Measurements from ENCODE around the gene CHRNA10.

Gene CHRNA10, protein sequence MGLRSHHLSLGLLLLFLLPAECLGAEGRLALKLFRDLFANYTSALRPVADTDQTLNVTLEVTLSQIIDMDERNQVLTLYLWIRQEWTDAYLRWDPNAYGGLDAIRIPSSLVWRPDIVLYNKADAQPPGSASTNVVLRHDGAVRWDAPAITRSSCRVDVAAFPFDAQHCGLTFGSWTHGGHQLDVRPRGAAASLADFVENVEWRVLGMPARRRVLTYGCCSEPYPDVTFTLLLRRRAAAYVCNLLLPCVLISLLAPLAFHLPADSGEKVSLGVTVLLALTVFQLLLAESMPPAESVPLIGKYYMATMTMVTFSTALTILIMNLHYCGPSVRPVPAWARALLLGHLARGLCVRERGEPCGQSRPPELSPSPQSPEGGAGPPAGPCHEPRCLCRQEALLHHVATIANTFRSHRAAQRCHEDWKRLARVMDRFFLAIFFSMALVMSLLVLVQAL

DNA sequence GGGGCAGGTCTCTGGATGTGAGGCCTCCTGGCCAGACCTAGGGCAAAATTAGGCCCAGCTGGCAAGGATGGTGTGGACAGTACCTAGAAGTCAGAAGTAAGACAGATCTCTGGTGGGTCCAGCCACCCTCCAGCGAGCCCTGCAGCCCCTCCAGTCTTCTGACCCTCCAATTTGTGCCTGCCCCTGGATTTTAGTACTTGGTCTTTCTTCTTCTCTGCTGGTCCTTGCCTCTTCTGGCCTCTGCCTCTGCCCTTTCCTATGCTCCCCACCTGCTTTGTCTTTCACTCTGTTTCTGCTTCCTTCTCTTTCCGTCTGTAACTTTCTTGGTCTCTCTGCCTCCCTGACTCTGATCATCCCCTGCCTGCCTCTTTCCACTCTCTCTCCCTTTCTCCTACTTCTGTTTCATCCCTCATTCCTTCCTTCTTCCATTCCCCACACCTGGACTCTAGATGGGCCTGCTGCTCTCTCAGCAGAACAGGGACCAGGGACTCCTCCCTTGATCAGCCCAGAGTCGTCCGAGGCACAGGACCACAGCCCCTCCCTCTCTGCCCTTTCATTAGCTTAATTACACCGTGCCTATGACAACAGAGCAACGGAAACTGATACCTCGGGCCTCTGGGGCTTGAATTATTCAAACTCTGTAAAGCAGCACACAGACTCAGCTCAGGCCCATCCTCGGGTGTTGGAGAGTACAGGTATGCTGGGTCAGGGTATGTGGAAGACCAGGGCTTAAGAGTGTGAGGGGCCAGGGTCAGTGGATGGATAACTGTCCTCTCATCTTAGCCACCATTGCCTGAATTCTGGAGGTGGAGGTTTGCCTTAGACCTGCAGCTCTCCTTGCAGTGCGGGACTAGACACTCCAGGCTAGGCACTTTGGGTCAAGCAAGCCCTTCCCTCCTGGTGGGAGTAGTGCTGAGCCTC is at the start of gene CHRNA10:
Gene CHRNA10, minus strand, starts transcription at position 51 of the 921 bp plus-strand sequence. CDS start 72 bp downstream, outside the sequence.
- TF ChIP-seq GATA2 (IDR thresholded peaks at IDR 0.05; ENCODE audit: low read depth, low read length) = no peak
- TF ChIP-seq GATA3 (IDR thresholded peaks at IDR 0.05; ENCODE audit: low read depth, low read length) = no peak

- TF ChIP-seq GATA2 (IDR thresholded peaks at IDR 0.05; ENCODE audit: low read depth, low read length) (no peak), GATA3 (IDR thresholded peaks at IDR 0.05; ENCODE audit: low read depth, low read length) (no peak)
These were observed 41.1 kb upstream of the CHRNA10 start for GRCh38 chr11:3712274-3712673.

GRCh38 chr11:3710485-3711259 is 39.5 kb upstream of the CHRNA10 start:
- TF ChIP-seq GATA2 (IDR thresholded peaks at IDR 0.05; ENCODE audit: low read depth, low read length) = no peak
- TF ChIP-seq GATA3 (IDR thresholded peaks at IDR 0.05; ENCODE audit: low read depth, low read length) = no peak

- no peak for TF ChIP-seq GATA3 (IDR thresholded peaks at IDR 0.05; ENCODE audit: low read depth, low read length)
These were observed 38.8 kb upstream of the CHRNA10 start for GRCh38 chr11:3709977-3710376.

DNA sequence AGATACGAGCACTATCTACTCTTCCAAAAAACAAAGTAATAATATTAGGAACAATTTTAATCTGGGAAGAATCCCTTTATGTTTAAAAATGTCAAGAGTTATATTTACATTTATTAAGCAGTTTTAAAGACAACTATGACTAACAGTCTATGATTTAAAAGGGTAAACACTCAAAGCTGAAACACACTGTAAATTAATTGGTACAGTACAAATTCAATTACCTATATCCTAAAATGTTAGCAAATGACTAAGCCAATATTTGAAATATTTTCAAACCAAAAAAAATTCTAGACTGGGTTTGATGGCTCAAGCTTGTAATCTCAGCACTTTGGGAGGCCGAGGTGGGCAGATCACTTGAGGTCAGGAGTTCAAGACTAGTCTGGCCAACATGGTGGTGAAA is 36.0 kb upstream of the CHRNA10 start:
- TF ChIP-seq GATA3 (IDR thresholded peaks at IDR 0.05; ENCODE audit: low read depth, low read length) (no peak), GATA2 (IDR thresholded peaks at IDR 0.05; ENCODE audit: low read depth, low read length) (no peak)

GRCh38 chr11:3703383-3703782 is 32.2 kb upstream of the CHRNA10 start:
- no peak for TF ChIP-seq GATA2 (IDR thresholded peaks at IDR 0.05; ENCODE audit: low read depth, low read length)
- no peak for TF ChIP-seq GATA3 (IDR thresholded peaks at IDR 0.05; ENCODE audit: low read depth, low read length)

- TF ChIP-seq GATA3 (IDR thresholded peaks at IDR 0.05; ENCODE audit: low read depth, low read length) (no peak), GATA2 (IDR thresholded peaks at IDR 0.05; ENCODE audit: low read depth, low read length) (no peak)
These were observed 29.7 kb upstream of the CHRNA10 start for GRCh38 chr11:3700910-3701309.

DNA sequence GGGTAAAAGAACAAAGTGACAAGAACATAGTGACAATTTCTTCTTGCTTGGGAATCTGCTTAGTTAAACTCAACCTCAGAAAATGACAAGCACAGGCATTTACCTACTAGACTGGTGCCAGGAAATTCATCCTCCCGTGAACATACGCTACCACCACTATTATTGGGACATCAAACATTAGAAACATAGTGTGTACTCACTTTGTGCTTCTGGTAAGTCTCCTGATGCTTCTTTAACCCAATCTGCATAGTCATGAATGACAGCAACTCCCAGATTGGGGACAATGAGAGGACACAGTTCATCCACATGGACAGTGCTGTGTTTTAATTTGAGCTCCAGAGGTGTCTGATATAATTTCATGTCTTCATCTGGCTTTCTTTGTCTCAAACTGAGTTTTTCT is 29.2 kb upstream of the CHRNA10 start:
- TF ChIP-seq GATA2 (IDR thresholded peaks at IDR 0.05; ENCODE audit: low read depth, low read length) (no peak), GATA3 (IDR thresholded peaks at IDR 0.05; ENCODE audit: low read depth, low read length) (no peak)

DNA sequence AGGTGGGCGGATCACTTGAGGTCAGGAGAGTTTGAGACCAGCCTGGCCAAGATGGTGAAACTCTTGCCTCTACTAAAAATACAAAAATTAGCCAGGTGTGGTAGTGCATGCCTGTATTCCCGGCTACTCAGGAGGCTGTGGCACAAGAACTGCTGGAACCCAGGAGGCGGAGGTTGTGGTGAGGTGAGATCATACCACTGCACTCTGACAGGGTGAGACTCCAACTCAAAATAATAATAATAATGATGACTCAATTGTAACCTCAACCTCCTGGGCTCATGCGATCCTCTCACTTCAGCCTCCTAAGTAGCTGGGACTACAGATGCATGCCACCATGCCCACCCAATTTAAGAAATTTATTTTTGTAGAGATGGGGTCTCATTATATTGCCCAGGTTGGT is 15.6 kb upstream of the CHRNA10 start:
- TF ChIP-seq GATA2 (IDR thresholded peaks at IDR 0.05; ENCODE audit: low read depth, low read length) = no peak
- TF ChIP-seq GATA3 (IDR thresholded peaks at IDR 0.05; ENCODE audit: low read depth, low read length) = no peak

DNA sequence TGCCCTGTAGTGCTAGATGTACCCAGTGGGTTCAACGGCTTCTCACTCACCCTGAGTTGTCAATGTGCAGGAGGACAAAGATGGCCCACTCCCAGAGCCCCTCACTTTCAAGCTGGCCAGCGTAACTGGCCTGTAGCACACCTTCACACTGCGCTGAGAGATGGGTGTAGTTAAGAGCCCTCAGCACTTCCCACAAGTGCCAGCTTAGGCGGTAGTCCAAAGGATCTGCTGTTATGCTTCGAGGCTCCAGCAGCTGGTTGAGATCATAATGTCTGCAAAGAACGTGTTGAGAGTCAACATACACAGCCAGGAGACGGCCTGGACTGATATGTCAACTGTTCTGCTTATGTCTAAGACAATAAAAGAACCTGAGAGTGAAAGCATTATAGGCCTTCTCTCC is 14.7 kb upstream of the CHRNA10 start:
- TF ChIP-seq GATA2 (IDR thresholded peaks at IDR 0.05; ENCODE audit: low read depth, low read length) (no peak), GATA3 (IDR thresholded peaks at IDR 0.05; ENCODE audit: low read depth, low read length) (no peak)

GRCh38 chr11:3684819-3685172 is 13.6 kb upstream of the CHRNA10 start:
- TF ChIP-seq GATA2 (IDR thresholded peaks at IDR 0.05; ENCODE audit: low read depth, low read length) = no peak
- TF ChIP-seq GATA3 (IDR thresholded peaks at IDR 0.05; ENCODE audit: low read depth, low read length) = no peak

- TF ChIP-seq GATA2 (IDR thresholded peaks at IDR 0.05; ENCODE audit: low read depth, low read length) (no peak), GATA3 (IDR thresholded peaks at IDR 0.05; ENCODE audit: low read depth, low read length) (no peak)
These were observed 13.1 kb upstream of the CHRNA10 start for GRCh38 chr11:3684129-3684818.

DNA sequence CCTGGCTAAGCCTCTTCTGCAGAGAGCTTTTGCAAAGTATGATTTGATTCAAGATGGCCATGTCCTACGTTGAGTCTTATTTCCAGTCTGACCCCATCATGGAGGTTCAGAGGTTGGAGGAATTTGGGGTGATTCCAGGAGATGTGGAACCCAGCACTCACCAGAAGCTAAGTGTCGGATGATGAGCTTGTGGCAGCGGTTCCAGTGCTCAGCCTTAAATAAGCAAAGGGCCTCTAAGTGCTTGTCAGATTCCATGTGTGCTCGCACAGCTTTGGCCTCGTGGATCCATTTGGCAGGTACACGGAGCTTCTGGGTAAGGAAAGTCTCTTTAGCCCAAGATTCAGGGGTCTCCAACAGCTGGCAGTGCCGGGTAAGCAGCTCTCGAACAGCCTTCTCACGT is 11.9 kb upstream of the CHRNA10 start:
- TF ChIP-seq GATA3 (IDR thresholded peaks at IDR 0.05; ENCODE audit: low read depth, low read length) = no peak

Measured in SH-SY5Y (cell line).